Measurements from ENCODE around the gene SNRPD2.

DNA sequence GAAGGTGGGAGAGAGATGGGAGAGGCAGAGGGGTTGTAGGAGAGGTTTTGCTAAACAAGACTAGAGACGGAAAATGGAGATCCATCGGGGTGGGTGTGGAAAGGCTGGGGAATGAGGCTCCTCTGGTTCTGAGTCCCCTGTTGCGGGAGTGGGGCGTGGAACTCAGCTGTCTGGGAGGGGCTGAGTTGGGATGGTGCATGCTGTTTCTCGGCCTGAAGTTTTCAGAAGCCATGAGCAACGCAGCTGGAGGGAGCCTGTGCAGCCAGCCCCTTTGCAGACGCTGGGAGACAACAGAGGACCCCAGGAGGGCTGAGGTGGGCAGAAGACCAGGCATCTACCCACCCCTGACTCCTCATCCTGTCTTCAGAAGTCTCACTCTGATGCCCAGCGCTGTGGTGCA is 31.1 kb downstream of the SNRPD2 start:
- TF ChIP-seq EZH2 (optimal IDR thresholded peaks at IDR 0.05; ENCODE audit: low read depth, low read length) (no peak), EZH2phosphoT487 (IDR thresholded peaks at IDR 0.05; ENCODE audit: low read length) (no peak)

Measured in MM.1S (cell line).